T1000 (cell line): ENCODE measurements around the gene KIF26B.
A peak's percentile ranks its signal among the peaks of the same experiment; 100 is the strongest.
"Not testable (repeated sequence)": the region's sequence is repeated elsewhere in the genome, so short reads cannot be mapped to it uniquely, and the experiment has no call there.

Experiments used
- DNase-seq: peaks from one replicate; lab custom pipeline; 2025; ENCODE audit warnings: mixed read lengths; lab: John Stamatoyannopoulos, UW

Gene KIF26B

GRCh38 chr1:245700631-245701030 is 545.8 kb downstream of the KIF26B start:
- no peak for DNase-seq

DNA sequence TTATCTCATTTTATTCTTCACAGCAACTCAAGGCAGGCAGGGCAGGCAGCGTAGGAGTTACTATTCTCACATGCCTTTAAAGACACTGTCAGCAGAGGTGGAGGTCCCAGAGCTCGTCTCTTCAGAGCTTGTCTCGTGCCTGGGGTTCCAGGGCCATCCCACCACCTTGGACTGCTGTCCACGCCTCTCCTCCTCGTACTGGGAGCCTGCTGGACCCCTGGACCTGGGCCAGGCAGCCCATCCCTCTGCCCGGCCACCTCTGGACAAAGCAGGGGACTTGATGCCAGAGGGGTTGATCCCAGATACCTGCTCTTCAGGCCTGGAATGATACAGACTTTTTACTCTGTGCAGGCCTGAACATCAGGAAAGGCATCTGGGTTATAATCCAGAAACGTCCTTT is 546.8 kb downstream of the KIF26B start:
- no peak for DNase-seq

DNA sequence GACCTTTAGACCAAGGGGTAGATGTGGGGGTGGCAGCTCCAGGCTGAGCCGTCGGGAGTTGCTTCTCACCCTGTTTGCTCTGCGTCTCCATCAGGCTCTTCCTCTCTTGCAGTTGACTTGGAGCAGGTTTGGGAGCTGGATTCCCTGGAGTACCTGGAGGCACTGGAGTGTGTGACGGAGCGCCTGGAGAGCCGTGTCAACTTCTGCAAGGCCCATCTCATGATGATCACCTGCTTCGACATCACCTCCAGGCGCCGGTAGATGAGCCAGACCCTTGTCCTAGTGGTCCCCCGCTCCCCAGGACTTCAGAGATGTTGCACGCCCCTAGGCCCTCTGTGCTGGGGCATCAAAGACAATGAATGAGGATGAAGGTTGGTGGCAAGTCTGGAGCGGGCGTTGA is 547.6 kb downstream of the KIF26B start:
- no peak for DNase-seq

DNA sequence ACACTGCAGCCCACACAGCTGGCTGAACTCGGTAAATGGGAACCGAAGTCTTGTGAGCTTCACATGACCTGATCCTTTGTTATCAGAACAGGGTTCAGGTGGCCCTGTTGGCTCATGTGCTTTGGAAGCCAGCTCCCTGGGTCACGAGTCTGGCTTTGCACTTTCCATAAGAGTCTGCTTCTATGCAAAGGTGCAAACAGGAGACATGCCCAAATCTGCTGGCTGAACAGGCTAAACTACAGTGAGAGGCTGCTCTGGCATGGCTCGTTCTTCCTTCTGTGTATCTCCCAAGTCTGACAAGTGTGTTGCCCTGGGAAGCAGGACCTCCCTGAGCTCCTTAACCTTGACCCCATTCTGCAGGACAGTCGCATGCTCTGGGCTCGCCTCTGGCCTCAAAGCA is 549.6 kb downstream of the KIF26B start:
- DNase-seq, result no peak

DNA sequence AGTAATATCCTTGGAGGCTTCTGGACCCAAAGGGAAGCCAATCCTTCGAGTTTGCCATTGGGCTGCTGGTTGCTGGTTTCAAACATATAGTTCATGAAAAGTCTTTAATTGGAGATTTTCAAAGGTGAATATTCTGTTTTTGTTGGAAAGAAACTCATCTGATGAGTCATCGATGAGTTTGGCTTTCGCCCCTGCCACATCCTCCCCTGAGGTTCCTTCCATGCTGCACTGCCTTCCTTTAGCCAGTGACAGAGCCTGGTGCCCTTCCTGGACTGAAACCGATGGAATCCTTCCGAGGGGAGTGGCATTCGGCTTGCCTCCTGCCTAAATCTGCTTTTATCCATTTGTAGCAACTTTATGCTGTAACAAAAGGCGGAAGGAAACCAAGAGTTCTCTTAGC is 550.0 kb downstream of the KIF26B start:
- peak; percentile 32 for DNase-seq

- DNase-seq, result no peak
These were observed 553.2 kb downstream of the KIF26B start for GRCh38 chr1:245707941-245708340.

- DNase-seq, result no peak
These were observed 556.4 kb downstream of the KIF26B start for GRCh38 chr1:245710961-245711903.

DNA sequence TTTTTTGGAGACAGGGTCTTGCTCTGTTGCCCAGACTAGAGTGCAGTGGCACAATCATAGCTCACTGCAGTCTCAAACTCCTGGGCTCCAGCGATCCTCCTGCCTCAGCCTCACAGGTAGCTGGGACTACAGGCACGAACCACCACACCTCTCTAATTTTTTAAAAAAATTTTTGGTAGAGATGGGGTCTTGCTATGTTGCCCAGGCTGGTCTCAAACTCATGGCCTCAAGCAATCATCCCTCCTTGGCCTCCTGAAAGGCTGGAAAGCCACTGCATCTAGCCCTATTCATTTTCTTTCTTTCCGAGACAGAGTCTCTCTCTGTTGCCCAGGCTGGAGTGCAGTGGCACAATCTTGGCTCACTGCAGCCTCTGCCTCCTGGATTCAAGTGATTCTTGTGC is 559.2 kb downstream of the KIF26B start:
- DNase-seq, result not testable (repeated sequence)

DNA sequence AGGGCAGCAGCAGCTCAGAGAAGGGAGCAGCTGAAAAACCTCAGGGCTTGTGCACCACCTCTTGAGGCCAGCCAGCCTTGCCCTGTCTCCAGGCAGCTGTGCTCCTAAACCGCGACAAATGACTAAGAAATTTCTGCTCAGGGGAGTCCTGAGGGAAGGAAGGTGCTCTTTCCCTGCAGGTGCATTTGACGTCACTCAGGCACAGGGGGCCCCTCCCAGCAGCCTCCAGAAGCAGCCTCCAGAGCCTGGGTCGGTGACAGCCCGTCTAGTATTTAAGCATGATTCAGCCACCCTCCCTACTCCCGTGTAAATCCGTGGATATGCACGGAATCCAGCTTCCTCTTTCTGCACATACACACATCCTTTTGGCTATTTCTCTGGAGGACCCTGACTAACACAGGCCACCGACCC is 560.5 kb downstream of the KIF26B start:
- DNase-seq, result no peak

- DNase-seq, result peak; percentile 11
These were observed 561.2 kb downstream of the KIF26B start for GRCh38 chr1:245715970-245716369.

- no peak for DNase-seq
These were observed 561.8 kb downstream of the KIF26B start for GRCh38 chr1:245716561-245716960.

GRCh38 chr1:245717611-245718010 is 562.8 kb downstream of the KIF26B start:
- no peak for DNase-seq

GRCh38 chr1:245718123-245718522 is 563.3 kb downstream of the KIF26B start:
- DNase-seq, result no peak

DNA sequence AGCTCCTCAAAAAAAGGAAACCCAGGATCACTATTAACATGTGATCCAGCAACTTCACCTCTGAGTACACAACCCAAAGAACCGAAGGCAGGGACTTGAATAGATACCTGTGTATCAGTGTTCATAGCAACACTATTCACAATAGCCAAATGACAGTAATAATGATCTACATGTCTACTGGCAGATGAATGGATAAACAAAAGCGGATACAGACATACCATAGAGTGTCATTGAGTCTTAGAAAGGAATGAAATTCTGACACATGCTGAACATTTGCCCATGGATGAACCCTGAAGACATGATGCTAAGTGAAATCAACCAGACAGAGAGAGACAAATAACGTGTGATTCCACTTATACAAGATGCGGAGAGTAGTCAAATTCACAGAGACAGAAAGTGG is 564.2 kb downstream of the KIF26B start:
- no peak for DNase-seq

DNA sequence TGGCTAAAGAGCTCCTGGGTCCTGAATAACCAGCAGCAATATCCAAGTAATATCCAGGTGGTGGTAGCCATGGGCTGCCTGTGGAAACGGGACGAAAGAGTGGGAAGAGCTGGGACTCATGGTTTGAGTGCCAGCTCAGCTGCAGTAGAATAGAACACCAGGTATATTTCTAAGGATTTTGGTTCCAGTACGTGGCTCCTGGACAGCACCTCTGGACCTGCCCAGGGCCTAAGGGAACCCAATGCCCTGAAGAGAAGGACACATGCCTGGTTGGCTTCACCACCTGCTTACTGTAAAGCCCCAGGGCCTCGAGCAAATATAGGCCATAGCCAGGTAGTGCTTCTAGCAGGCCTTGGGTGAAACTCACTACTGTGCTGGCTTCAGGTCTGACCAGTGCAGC is 566.7 kb downstream of the KIF26B start:
- no peak for DNase-seq

DNA sequence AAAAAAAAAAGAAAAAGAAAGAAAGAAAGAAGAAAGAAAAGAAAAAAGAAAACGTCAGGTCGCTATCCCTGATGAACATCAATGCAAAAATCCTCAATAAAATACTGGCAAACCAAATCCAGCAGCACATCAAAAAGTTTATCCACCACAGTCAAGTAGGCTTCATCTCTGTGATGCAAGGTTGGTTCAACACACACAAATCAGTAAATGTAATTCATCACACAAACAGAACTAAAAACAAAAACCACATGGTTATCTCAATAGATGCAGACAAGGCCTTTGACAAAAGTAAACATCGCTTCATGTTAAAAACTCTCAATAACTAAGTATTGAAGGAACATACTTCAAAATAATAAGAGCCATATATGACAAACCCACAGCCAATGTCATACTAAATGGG is 573.2 kb downstream of the KIF26B start:
- DNase-seq, result not testable (repeated sequence)

GRCh38 chr1:245730801-245731200 is 576.0 kb downstream of the KIF26B start:
- no peak for DNase-seq

- not testable (repeated sequence) for DNase-seq
These were observed 585.6 kb downstream of the KIF26B start for GRCh38 chr1:245740336-245740735.

DNA sequence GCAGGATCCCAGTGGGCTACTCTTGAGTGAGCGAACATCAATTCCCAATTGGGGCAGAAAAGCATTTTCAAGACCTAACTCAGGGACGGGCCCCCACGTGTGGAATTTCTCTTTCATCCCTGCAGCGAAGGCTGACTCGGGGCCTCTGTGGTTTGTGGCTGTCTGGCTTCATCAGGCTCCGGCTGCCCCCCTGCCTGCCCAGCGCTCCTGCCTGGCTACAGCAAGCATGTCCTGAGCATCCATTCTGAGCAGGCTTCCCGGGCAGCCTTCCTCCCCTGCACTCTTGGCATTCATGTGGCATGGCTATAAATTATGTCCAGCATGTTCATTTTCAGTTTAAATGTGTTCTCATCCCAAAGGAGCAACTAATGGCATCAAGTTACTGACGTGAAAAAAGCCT is 588.1 kb downstream of the KIF26B start:
- no peak for DNase-seq

- DNase-seq, result no peak
These were observed 593.5 kb downstream of the KIF26B start for GRCh38 chr1:245748240-245748639.

DNA sequence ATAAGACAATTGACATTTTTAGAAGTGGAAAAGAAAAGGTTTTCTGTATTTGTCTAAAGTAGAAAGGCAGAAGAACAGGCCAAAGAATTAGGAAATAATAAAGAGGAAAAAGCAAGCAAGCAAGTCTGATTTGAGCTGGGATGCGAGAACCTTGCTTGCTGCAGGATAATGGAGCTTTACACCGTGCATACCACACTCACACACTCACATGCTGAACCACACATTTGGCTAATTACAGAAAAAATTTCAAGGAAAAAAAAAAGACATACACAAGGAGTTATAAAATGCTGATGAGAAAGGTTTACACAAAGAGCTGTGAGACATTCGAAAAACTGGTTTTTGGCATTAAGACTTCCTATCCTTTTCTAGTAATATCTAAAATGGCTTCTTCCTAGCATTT is 593.9 kb downstream of the KIF26B start:
- DNase-seq, result no peak

GRCh38 chr1:245749053-245749452 is 594.3 kb downstream of the KIF26B start:
- DNase-seq, result no peak

DNA sequence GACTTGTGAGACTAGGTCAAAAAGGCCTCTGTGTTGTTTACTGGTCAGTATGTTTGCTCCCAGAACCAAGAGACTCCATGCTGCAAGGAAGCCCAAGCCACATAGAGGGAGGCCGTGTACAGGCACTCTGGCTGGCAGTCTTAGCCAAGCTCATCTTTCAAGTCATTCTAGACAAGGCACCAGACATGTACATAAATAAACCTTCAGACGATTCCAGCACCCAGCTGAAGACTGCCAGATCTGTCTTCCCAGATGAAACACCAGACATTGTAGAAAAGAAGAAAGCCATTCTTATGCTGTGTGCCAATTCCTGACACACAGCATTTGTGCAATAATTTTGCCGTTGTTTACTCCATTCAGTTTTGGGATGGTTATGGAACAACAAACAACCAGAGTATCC is 595.5 kb downstream of the KIF26B start:
- no peak for DNase-seq

- no peak for DNase-seq
These were observed 596.3 kb downstream of the KIF26B start for GRCh38 chr1:245751116-245751515.
